Liver (tissue), 9 donors: Measurements from ENCODE around the gene POMT1. TPM values are rescaled to one million over a fixed set of nuclear protein-coding genes. Genes with fewer than 3 reads are reported as not detected.

Experiments used
- DNase-seq: peaks from one replicate; pipeline ENCODE4 v3.0.0-alpha.2; 2017; ENCODE audit warnings: low spot score
- H3K27ac ChIP-seq, 2 donors: one replicate each; pipeline ENCODE4 v1.7.0; 2013; ENCODE audit warnings: inconsistent platforms in 2 of 2, low read length in 2 of 2, control low read depth in 1 of 2, low read depth in 1 of 2, mild to moderate bottlenecking in 1 of 2
- H3K27me3 ChIP-seq, 4 donors: one replicate each; pipeline versions ENCODE4 v1.6.1 to v1.7.0; 2013; ENCODE audit warnings: low read length in 3 of 4, inconsistent platforms in 1 of 4, mild to moderate bottlenecking in 1 of 4, moderate library complexity in 1 of 4; ENCODE audit not compliant: control insufficient read depth in 4 of 4, insufficient read depth in 4 of 4
- H3K36me3 ChIP-seq, 4 donors: one replicate each; pipeline versions ENCODE4 v1.6.1 to v1.7.0; 2013; ENCODE audit warnings: low read length in 3 of 4, mild to moderate bottlenecking in 3 of 4, low read depth in 1 of 4, moderate library complexity in 1 of 4; ENCODE audit not compliant: control insufficient read depth in 4 of 4, insufficient read depth in 3 of 4
- H3K4me1 ChIP-seq, 4 donors: one replicate each; pipeline versions ENCODE4 v1.6.1 to v1.7.0; 2013; ENCODE audit warnings: low read length in 3 of 4, mild to moderate bottlenecking in 3 of 4, moderate library complexity in 1 of 4; ENCODE audit not compliant: control insufficient read depth in 4 of 4, insufficient read depth in 4 of 4
- H3K4me3 ChIP-seq, 3 donors: one replicate each; pipeline versions ENCODE4 v1.6.1 to v1.7.0; 2013; ENCODE audit warnings: low read length in 3 of 3, control low read depth in 1 of 3, low read depth in 1 of 3, mild to moderate bottlenecking in 1 of 3
- H3K9ac ChIP-seq, 2 donors: one replicate each; pipeline ENCODE4 v1.7.0; 2013; ENCODE audit warnings: low read length in 2 of 2, mild to moderate bottlenecking in 2 of 2, moderate library complexity in 2 of 2, control low read depth in 1 of 2, low read depth in 1 of 2
- H3K9me3 ChIP-seq, 4 donors: one replicate each; pipeline versions ENCODE4 v1.6.1 to v1.7.0; 2013; ENCODE audit warnings: low read length in 3 of 4; ENCODE audit not compliant: control insufficient read depth in 4 of 4
- EGR1 ChIP-seq, 2 donors: IDR thresholded peaks; 2 replicates each; pipeline ENCODE4 v1.6.1; 2016 to 2018; ENCODE audit warnings: antibody characterized with exemption in 2 of 2, low read depth in 2 of 2
- FOXA1 ChIP-seq: IDR thresholded peaks from 2 replicates; pipeline ENCODE4 v1.6.1; 2016; ENCODE audit warnings: antibody characterized with exemption
- FOXA2 ChIP-seq: IDR thresholded peaks from 2 replicates; pipeline ENCODE4 v1.6.1; 2016; ENCODE audit warnings: antibody characterized with exemption
- GABPA ChIP-seq, 2 donors: IDR thresholded peaks in 1 of 2; conservative IDR thresholded peaks in 1 of 2; 2 replicates each; pipeline ENCODE4 v1.6.1; 2016; ENCODE audit warnings: antibody characterized with exemption in 2 of 2, mild to moderate bottlenecking in 1 of 2, moderate library complexity in 1 of 2
- HNF4A ChIP-seq, 2 donors: conservative IDR thresholded peaks; 2 replicates each; pipeline ENCODE4 v1.6.1; 2016; ENCODE audit warnings: antibody characterized with exemption in 2 of 2, mild to moderate bottlenecking in 2 of 2
- HNF4G ChIP-seq: IDR thresholded peaks from 2 replicates; pipeline ENCODE4 v1.6.1; 2016; ENCODE audit warnings: antibody characterized with exemption
- JUND ChIP-seq, 2 donors: IDR thresholded peaks; 2 replicates each; pipeline ENCODE4 v1.6.1; 2016; ENCODE audit warnings: antibody characterized with exemption in 2 of 2
- NR2F2 ChIP-seq: IDR thresholded peaks from 2 replicates; pipeline ENCODE4 v1.6.1; 2016; ENCODE audit warnings: antibody characterized with exemption
- RAD21 ChIP-seq, 2 donors: IDR thresholded peaks; 2 replicates each; pipeline ENCODE4 v1.6.1; 2016; ENCODE audit warnings: antibody characterized with exemption in 2 of 2, mild to moderate bottlenecking in 2 of 2
- RXRA ChIP-seq, 2 donors: IDR thresholded peaks; 2 replicates each; pipeline ENCODE4 v1.6.1; 2017 to 2018; ENCODE audit warnings: antibody characterized with exemption in 2 of 2, mild to moderate bottlenecking in 1 of 2
- SP1 ChIP-seq: IDR thresholded peaks from 2 replicates; pipeline ENCODE4 v1.6.1; 2018; ENCODE audit warnings: antibody characterized with exemption, mild to moderate bottlenecking
- TAF1 ChIP-seq: conservative IDR thresholded peaks from 2 replicates; pipeline ENCODE4 v1.6.1; 2016; ENCODE audit warnings: antibody characterized with exemption, mild to moderate bottlenecking
- YY1 ChIP-seq: IDR thresholded peaks from 2 replicates; pipeline ENCODE4 v1.6.1; 2016; ENCODE audit warnings: antibody characterized with exemption, mild to moderate bottlenecking
- WGBS: extraction: QIAGEN DNeasy Blood & Tissue Kit; methylation state at CpG from one replicate; pipeline ENCODE4 v1.1.7; 2013; 5-methylcytosine and 5-hydroxymethylcytosine counted together
- polyA plus RNA-seq, 2 donors: library from polyadenylated mRNA; stranded (reverse) in 1 of 2; unstranded in 1 of 2; fragments of 200-250 nt in 1 of 2; fragments of >200 nt in 1 of 2; fragmentation: Nextera tagmentation in 1 of 2; extraction: Ambion mirVana in 1 of 2; gene quantifications; one replicate each; pipeline versions ENCODE4 v1.2.1 to v1.2.3, GENCODE V29; 2013 to 2015
- total RNA-seq, 2 donors: library from RNA; depleted of rRNA; stranded (reverse); fragments of >200 nt; gene quantifications; one replicate each; pipeline ENCODE4 v1.2.3, GENCODE V29; 2014
- TF ChIP-seq, protein P1 (sequence below): IDR thresholded peaks from 2 replicates; pipeline ENCODE4 v1.6.1; 2016; ENCODE audit warnings: antibody characterized with exemption, mild to moderate bottlenecking
- TF ChIP-seq, protein P2 (sequence below): IDR thresholded peaks from 2 replicates; pipeline ENCODE4 v1.6.1; 2016; ENCODE audit warnings: antibody characterized with exemption
- TF ChIP-seq, protein P3 (sequence below): IDR thresholded peaks from 2 replicates; pipeline ENCODE4 v1.6.1; 2016; ENCODE audit warnings: antibody characterized with exemption
- TF ChIP-seq, protein P4 (sequence below): fragments of 150-350 bp; IDR thresholded peaks from 2 replicates; pipeline ENCODE4 v1.5.1; 2017; ENCODE audit warnings: improper control_type of control experiment, low read depth, low read length; ENCODE audit not compliant: missing input control
- TF ChIP-seq, protein P5 (sequence below): IDR thresholded peaks from 2 replicates; pipeline ENCODE4 v1.6.1; 2016; ENCODE audit warnings: antibody characterized with exemption
- donor health status: healthy.
- donor health status: healthy.
- donor health status: healthy.
- donor health status: healthy.
- donor health status: healthy.

The POMT1 gene
- total and polyA plus RNA-seq, 4 donors = 11.2 to 14.2 (median 11.6) TPM

DNA sequence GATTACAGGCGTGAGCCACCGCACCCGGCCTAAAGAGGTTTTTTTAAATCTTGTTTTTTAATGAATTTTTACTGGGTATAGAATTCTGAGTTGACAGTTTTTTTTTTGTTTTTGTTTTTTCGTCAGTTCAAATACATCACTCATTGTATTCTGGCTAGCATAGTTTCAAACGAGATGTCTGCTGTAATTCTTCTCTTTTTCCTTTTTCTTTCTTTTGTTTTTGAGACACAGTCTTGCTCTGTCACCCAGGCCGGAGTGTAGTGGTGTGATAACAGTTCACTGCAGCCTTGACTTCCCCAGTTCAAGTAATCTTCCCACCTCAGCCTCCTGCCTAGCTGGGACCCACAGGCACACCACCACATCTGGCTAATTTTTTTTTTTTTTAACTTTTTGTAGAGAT, 40.4 kb downstream of the POMT1 start:
- Histone ChIP-seq H3K36me3 (no peaks in the 10 kb centered on the region), H3K27ac (no peak overlapping the region), H3K27me3 (peaks cover 0 to 3% (median 0%) of the 10 kb centered on the region in 4 donors), H3K9me3 (peaks cover 0 to 6% (median 2%) of the 10 kb centered on the region in 4 donors), H3K9ac (no peak overlapping the region), H3K4me3 (peak overlapping the region in 1 of 3 donors; percentile 23), H3K4me1 (peaks cover 5 to 14% (median 7%) of the 10 kb centered on the region in 4 donors)
- DNase-seq = no peak
- WGBS = 95% methylated on average over 6 of the region's 6 CpGs
- no peak for TF ChIP-seq GABPA (IDR thresholded peaks at IDR 0.05 in 1 of 2, conservative IDR thresholded peaks at IDR 0.05 in 1 of 2)
- TF ChIP-seq RAD21 (IDR thresholded peaks at IDR 0.05) = no peak
- TF ChIP-seq, protein P1, sequence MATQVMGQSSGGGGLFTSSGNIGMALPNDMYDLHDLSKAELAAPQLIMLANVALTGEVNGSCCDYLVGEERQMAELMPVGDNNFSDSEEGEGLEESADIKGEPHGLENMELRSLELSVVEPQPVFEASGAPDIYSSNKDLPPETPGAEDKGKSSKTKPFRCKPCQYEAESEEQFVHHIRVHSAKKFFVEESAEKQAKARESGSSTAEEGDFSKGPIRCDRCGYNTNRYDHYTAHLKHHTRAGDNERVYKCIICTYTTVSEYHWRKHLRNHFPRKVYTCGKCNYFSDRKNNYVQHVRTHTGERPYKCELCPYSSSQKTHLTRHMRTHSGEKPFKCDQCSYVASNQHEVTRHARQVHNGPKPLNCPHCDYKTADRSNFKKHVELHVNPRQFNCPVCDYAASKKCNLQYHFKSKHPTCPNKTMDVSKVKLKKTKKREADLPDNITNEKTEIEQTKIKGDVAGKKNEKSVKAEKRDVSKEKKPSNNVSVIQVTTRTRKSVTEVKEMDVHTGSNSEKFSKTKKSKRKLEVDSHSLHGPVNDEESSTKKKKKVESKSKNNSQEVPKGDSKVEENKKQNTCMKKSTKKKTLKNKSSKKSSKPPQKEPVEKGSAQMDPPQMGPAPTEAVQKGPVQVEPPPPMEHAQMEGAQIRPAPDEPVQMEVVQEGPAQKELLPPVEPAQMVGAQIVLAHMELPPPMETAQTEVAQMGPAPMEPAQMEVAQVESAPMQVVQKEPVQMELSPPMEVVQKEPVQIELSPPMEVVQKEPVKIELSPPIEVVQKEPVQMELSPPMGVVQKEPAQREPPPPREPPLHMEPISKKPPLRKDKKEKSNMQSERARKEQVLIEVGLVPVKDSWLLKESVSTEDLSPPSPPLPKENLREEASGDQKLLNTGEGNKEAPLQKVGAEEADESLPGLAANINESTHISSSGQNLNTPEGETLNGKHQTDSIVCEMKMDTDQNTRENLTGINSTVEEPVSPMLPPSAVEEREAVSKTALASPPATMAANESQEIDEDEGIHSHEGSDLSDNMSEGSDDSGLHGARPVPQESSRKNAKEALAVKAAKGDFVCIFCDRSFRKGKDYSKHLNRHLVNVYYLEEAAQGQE = no peak
- TF ChIP-seq, protein P2, sequence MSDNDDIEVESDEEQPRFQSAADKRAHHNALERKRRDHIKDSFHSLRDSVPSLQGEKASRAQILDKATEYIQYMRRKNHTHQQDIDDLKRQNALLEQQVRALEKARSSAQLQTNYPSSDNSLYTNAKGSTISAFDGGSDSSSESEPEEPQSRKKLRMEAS = no peak
- TF ChIP-seq HNF4A (conservative IDR thresholded peaks at IDR 0.05) = no peak
- no peak for TF ChIP-seq NR2F2
- no peak for TF ChIP-seq YY1

DNA sequence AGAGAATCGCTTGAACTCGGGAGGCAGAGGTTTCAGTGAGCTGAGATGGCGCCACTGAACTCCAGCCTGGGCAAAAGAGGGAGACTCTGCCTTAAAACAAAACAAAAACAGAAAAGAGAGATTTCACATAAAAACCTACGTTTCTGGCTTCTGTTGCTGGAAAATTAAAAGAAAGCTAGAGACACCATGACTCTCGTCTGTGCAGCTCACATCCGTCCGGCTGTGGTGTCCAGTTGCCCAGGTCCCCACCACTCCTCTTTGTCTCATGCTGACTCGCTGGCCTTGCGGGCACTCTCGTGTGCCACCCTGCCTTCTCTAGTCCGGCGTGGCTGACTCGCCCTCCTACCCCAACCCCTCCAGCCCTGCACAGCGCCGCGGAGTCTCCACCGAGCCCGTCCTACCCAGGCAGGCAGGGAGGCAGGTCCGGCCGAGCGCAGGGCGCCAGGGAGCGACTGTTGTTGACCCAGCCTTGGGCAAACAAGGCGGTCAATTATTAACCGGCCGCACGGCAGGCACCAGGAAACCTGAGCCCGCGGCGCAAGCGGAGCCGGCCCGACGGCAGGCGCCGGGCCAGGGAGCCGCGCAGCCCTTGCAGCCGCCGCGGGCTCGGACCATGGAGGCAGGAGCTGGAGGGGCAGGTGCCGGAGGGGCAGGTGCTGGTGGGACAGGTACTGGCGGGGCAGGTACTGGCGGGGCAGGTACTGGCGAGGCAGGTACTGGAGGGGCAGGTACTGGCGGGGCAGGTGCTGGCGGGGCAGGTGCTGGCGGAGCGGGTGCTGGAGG, 42.5 kb downstream of the POMT1 start, which contains the start of gene PRRT1B:
Gene PRRT1B (plus strand): TSS at position 521 of the 783 bp plus-strand sequence. CDS start 93 bp downstream, at position 614.
- no peak within 1 kb of the TSS for H3K9ac ChIP-seq
- WGBS = 14% methylated on average over 50 of the region's 50 CpGs
- TF ChIP-seq HNF4A (conservative IDR thresholded peaks at IDR 0.05) (peak in 1 of 2 donors; percentile 15), SP1 (peak; percentile 60), JUND (IDR thresholded peaks at IDR 0.05) (no peak), NR2F2 (no peak), FOXA2 (peak; percentile 89), YY1 (peak; percentile 77), EGR1 (IDR thresholded peaks at IDR 0.05; ENCODE audit: low read depth in 2 of 2) (no peak), HNF4G (no peak), GABPA (IDR thresholded peaks at IDR 0.05 in 1 of 2, conservative IDR thresholded peaks at IDR 0.05 in 1 of 2) (no peak), TAF1 (peak; percentile 57), RAD21 (IDR thresholded peaks at IDR 0.05) (peak in 1 of 2 donors; percentile 44), FOXA1 (peak; percentile 95), RXRA (IDR thresholded peaks at IDR 0.05) (no peak)
- TF ChIP-seq, protein P3, sequence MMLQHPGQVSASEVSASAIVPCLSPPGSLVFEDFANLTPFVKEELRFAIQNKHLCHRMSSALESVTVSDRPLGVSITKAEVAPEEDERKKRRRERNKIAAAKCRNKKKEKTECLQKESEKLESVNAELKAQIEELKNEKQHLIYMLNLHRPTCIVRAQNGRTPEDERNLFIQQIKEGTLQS = no peak
- TF ChIP-seq, protein P2 = no peak
- TF ChIP-seq, protein P1 = peak; percentile 76
- TF ChIP-seq, protein P4, sequence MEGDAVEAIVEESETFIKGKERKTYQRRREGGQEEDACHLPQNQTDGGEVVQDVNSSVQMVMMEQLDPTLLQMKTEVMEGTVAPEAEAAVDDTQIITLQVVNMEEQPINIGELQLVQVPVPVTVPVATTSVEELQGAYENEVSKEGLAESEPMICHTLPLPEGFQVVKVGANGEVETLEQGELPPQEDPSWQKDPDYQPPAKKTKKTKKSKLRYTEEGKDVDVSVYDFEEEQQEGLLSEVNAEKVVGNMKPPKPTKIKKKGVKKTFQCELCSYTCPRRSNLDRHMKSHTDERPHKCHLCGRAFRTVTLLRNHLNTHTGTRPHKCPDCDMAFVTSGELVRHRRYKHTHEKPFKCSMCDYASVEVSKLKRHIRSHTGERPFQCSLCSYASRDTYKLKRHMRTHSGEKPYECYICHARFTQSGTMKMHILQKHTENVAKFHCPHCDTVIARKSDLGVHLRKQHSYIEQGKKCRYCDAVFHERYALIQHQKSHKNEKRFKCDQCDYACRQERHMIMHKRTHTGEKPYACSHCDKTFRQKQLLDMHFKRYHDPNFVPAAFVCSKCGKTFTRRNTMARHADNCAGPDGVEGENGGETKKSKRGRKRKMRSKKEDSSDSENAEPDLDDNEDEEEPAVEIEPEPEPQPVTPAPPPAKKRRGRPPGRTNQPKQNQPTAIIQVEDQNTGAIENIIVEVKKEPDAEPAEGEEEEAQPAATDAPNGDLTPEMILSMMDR = no peak
- TF ChIP-seq, protein P5, sequence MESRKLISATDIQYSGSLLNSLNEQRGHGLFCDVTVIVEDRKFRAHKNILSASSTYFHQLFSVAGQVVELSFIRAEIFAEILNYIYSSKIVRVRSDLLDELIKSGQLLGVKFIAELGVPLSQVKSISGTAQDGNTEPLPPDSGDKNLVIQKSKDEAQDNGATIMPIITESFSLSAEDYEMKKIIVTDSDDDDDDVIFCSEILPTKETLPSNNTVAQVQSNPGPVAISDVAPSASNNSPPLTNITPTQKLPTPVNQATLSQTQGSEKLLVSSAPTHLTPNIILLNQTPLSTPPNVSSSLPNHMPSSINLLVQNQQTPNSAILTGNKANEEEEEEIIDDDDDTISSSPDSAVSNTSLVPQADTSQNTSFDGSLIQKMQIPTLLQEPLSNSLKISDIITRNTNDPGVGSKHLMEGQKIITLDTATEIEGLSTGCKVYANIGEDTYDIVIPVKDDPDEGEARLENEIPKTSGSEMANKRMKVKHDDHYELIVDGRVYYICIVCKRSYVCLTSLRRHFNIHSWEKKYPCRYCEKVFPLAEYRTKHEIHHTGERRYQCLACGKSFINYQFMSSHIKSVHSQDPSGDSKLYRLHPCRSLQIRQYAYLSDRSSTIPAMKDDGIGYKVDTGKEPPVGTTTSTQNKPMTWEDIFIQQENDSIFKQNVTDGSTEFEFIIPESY = no peak

More for the DNA sequence above, 42.5 kb downstream of the POMT1 start, which contains the start of gene PRRT1B:
- peak; percentile 73 for DNase-seq
- peak within 1 kb of the TSS; percentile 49 to 60 (median 55) for H3K4me3 ChIP-seq
- peak within 1 kb of the TSS; percentile 39 to 68 for H3K27ac ChIP-seq
- H3K9me3 ChIP-seq = peaks cover 0 to 6% (median 2%) of the 10 kb centered on the region in 4 donors
- H3K4me1 ChIP-seq = peaks cover 5 to 14% (median 7%) of the 10 kb centered on the region in 4 donors
- H3K27me3 ChIP-seq = peaks cover 0 to 3% (median 0%) of the 10 kb centered on the region in 4 donors
- H3K36me3 ChIP-seq = no peaks in the 10 kb centered on the region
